ENCODE data around the gene CCDC73.
"Not testable (repeated sequence)": the region's sequence is repeated elsewhere in the genome, so short reads cannot be mapped to it uniquely, and the experiment has no call there.

CCDC73 gene

GRCh38 chr11:32794439-32794838 is at the start of gene CCDC73:
TSS of gene CCDC73 (minus strand) at chr11:32794662. CDS start at chr11:32760243, 34,419 bp downstream.
- no peak for DNase-seq

DNA sequence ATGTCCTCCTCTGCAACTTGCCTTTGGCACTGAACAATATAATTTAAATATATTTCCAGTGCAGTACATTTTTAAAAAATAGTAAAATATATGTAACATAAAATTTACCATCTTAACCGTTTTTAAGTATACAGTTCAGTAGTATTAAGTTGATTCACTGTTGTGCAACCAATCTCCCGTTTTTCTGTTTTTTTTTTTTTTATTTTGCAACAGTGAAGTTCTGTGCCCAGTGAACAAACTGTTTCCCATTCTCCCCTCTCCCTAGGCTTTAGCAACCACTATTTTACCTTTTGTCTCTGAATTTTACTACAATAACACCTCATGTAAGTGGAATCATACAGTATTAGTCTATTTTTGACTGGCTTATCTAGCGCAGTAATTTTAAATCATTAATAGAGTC is 49.1 kb upstream of the CCDC73 start:
- no peak for DNase-seq

- no peak for DNase-seq
Measured at GRCh38 chr11:32840587-32840986, 46.1 kb upstream of the CCDC73 start.

DNA sequence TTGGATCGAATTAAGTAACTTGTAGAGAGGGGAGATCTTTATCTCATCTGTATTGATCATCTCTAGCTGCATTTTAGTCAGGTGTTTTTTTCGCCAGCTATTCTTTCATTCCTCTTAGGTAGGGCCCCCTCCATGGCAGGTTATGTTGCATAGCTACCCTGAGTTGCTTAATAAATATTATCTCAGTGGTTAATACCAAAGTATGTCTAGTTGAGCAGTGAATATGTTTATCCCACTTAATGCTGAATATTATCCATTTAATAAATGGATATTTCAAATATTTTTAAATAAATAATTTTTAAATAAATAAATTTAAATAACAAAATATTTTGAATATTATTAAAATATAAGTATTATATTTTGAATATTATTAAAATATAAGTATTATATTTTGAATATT is 44.8 kb upstream of the CCDC73 start:
- DNase-seq, result no peak

DNA sequence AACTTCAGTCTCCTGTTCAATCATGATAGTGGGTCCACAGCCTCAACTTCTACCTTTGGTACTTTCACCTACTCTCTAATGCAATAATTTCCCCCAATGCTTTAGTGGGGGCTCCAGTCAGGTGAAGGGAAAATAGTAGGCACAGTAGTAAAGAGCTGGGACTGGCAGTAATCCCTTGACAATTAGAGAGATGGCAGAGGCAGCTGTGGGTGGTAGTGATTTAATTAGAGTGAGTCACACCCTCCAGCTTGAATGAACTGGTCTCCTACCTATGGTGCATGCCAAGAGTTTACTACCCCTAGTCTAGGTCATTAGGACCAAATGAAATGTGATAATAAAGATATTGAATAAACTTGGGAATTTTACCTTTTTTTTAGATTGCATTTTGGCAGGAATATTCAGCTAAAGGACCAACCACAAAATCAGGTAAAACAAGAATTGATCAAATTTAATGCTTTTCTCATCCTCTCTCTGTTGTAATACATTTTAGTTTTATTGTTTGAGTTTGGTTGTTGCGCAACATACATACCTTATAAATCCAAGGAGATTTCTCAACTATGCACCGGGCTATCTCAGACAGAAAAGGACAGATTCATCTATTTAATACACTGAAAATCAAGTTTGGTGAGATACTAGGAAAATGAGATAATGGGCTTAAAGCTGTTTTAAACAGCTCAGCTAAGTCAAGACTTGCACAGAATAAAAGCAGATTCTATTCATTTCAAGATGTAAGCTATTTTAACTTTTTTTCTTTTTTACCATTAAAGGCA is 44.2 kb upstream of the CCDC73 start:
- no peak for DNase-seq

GRCh38 chr11:32836946-32837345 is 42.5 kb upstream of the CCDC73 start:
- DNase-seq, result no peak

GRCh38 chr11:32833921-32834320 is 39.5 kb upstream of the CCDC73 start:
- DNase-seq, result no peak

GRCh38 chr11:32831221-32831620 is 36.8 kb upstream of the CCDC73 start:
- no peak for DNase-seq

DNA sequence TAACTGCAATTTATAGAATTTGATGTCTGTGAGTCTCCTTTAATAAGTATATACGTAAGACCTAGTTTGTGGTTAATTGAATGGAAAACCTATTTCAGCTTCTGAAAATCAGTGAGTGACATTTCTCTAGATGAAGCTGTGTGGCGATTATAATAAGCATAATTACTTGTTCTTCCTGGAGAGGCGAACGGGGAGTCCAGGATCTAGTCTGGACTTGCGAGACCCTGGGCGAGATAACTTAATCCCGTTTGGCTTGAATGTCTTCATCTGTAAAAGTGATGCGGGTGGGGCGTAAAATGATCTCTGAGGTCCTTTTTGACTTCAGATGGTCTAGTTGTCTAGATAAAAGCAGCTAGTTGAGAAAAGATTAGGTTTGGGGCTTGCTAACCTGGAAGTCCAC is 36.3 kb upstream of the CCDC73 start:
- DNase-seq, result no peak

- DNase-seq, result no peak
Measured at GRCh38 chr11:32830413-32830738, 35.9 kb upstream of the CCDC73 start.

GRCh38 chr11:32829680-32830412 is 35.4 kb upstream of the CCDC73 start, which contains the start of gene PRRG4:
TSS of gene PRRG4 (plus strand) at chr11:32829927. CDS start at chr11:32830530, 603 bp downstream.
- DNase-seq, result peak; percentile 22

DNA sequence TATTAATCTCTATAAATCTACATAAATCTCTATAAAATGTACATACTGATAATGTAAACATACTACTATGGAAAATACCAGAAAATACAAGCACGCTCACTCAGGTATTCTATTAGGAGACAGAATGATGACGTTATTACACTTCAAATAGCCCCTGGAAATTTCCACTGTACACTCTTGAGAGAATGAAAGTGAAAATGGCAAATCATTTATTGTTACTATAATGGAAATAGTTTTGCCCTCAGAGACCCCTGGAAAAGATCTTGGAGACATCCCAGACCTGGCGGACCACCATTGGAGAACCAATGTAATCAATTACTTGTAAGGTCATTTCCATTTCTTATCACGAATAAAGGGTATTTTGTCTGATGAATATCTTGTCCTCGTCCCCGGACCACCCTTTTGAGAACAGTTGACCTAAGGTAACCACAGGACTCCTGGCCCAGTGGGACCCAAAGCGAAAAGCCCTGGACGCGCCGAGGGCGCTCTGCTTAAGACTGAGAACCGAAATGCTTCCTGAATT is 34.8 kb upstream of the CCDC73 start:
- DNase-seq, result no peak

DNA sequence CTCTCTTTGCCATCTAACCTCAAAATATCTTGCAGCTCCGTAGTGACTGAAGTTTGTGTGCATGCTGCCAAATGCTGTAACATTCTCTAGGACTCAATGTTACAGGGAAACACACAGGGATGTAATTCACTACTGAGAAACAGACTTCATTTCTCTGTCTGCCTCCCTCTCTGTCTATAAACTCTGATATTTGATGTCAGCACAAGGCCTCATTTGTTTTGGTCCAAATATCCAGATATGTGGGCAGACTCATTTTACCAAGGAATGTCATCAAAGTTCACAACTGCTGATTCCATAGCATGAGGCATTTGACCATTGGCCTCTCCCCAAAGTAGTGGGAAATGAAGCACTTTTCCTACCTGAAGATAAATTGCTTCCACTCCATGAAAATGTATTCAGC is 32.8 kb upstream of the CCDC73 start:
- DNase-seq, result no peak

DNA sequence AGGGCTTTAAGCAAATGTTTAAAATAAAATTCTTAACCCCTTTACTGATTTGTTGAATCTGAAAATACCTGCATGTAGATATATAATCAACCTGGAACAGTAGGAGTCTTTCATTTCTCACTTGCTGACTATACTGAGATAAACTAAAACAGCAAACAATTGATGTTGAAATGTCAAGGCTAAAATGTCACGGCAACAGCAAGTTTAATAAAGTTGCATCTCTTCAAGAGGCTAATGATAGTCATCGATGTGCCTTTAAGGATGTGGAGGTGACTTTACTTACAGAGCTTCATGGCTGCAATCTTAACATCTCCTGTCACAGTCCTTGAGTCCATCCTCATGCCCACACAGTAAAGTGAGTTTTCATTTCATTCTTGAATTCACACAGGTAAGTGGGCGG is 31.7 kb upstream of the CCDC73 start:
- no peak for DNase-seq

DNA sequence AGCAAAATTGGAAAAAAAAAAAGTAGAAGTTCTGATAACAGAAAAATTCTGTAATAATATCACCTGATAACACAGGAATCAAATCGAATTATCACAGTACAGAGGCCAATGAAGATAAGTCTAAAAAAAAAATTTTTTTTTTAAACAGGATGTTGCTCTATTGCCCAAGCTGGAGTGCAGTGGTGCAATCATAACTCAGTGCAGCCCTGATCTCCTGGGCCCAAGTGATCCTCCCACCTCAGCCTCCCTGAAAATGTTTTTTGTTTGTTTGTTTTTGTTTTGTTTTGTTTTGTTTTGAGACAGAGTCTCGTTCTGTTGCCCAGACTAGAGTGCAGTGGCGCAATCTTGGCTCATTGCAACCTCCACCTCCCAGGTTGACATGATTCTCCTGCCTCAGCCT is 29.2 kb upstream of the CCDC73 start:
- not testable (repeated sequence) for DNase-seq

- DNase-seq, result no peak
Measured at GRCh38 chr11:32821917-32822560, 27.6 kb upstream of the CCDC73 start.

DNA sequence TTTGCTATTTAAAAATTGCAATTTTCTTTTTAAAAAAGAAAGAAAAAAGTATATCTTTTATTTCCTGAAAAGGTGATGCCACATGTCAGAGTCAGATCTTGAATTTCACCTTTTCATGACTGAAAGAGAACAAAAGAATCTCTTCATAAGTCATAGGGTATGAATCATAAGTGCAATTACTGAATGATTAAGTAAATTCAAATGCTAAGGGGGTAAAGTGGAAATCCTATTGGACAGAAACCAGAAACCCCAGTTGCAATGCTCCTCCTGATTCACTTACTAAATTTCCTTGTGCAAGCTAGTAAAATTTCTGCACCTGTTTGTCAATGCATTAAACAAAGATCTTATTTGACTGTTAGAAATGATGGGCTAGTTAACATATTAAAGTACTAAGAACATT is 27.1 kb upstream of the CCDC73 start:
- DNase-seq, result peak; percentile 77

GRCh38 chr11:32820497-32820896 is 26.0 kb upstream of the CCDC73 start:
- DNase-seq, result no peak

- no peak for DNase-seq
Measured at GRCh38 chr11:32819187-32819586, 24.7 kb upstream of the CCDC73 start.

- DNase-seq, result no peak
Measured at GRCh38 chr11:32817852-32818183, 23.4 kb upstream of the CCDC73 start.

- DNase-seq, result no peak
Measured at GRCh38 chr11:32817181-32817851, 22.9 kb upstream of the CCDC73 start.

DNA sequence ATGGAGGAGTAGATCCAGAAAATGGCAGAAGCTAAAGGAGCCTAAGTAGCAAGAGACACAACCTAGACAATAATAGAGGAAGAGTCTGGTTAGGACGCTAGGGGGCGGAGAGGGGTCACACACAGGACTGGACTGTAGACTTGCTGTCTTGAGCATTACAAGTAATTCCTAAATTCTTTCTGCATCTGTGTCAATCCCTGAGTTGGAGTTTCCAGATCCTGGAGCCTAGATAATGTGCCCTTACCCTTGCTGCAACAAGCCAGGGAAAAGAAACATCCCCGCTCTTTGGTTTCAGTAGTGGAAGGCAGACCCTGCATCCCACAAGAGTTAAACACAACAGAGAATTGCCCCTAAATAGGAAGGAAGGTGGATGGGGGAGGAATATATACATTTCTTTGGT is 14.9 kb upstream of the CCDC73 start:
- peak; percentile 60 for DNase-seq

DNA sequence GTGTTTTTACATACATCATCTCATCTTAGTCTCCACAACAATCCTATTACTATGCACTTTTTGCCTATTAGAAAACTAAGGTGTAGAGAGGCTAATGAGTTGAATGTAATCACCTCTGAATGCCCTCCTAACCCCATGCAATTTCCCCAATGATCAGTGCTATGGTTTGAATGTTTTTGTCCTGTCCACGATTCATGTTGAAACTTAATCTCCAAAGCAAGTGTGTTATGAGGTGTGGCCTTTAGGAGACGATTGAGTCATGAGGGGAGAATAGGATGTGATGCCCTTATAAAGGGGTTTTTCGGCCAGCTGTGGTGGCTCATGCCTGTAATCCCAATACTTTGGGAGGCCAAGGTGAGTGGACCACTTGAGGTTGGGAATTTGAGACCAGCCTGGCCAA is 2.0 kb upstream of the CCDC73 start:
- DNase-seq, result no peak
